ENCODE data around the gene THPO. TPM values are rescaled to one million over a fixed set of nuclear protein-coding genes. Genes with fewer than 3 reads are reported as not detected.

Gene THPO
- total RNA-seq, 2 donors from 2014 or later = 0.17 TPM; not detected in 1

- DNase-seq = no peak
- TF ChIP-seq CTCF (IDR thresholded peaks at IDR 0.05) = no peak
Observed at GRCh38 chr3:184372911-184373310, 5.1 kb downstream of the THPO start.

DNA sequence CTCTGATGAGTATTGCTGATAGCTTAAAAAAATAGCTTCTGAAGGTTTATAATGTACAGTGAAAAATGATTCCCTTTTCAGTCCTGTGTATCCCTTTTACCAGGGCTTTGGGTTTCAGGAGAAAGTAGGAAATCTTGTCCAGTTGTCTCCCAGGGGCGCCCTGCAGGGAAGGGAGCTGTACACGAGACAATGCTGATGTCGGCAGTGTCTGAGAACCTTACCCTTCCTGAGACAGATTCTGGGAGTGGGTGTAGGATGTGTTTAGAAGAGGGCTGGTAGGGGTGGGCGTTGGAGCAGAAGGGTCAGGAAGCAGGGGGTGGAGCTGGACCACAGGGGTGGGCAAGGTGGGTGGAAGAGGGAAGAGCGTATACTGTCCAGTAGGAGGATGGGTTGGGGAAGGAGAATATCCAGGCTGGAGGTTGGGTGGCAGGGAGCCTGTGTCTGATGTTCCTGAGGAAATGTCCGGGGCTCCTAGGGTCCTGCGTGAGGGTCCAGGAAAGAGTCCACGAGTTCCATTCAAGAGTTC is 5.6 kb downstream of the THPO start:
- Histone ChIP-seq H3K9me3 (no peaks in the 10 kb centered on the region), H3K27ac (no peak overlapping the region), H3K9ac (ENCODE audit: low read depth in 2 of 2, low read length in 2 of 2) (no peak overlapping the region), H3K36me3 (peaks cover 6% of the 10 kb centered on the region), H3K4me3 (no peak overlapping the region), H3K4me1 (no peaks in the 10 kb centered on the region), H3K27me3 (no peaks in the 10 kb centered on the region)
- no peak for DNase-seq
- no peak for TF ChIP-seq CTCF (IDR thresholded peaks at IDR 0.05)
- intact Hi-C loops (cut with DNase I) = loop anchor here (2.0 to 10.0 kb wide), 2 partner anchors 92 to 170 kb away; no protein-coding TSS in a partner anchor

More at GRCh38 chr3:184372911-184373310, 5.1 kb downstream of the THPO start:
- Histone ChIP-seq H3K9me3 (no peaks in the 10 kb centered on the region), H3K4me1 (no peaks in the 10 kb centered on the region), H3K9ac (ENCODE audit: low read depth in 2 of 2, low read length in 2 of 2) (no peak overlapping the region), H3K27me3 (no peaks in the 10 kb centered on the region), H3K36me3 (peaks cover 4% of the 10 kb centered on the region), H3K4me3 (no peak overlapping the region), H3K27ac (no peak overlapping the region)
- intact Hi-C loops (cut with DNase I) = loop anchor here (2.0 to 10.0 kb wide), 2 partner anchors 92 to 170 kb away; no protein-coding TSS in a partner anchor

DNA sequence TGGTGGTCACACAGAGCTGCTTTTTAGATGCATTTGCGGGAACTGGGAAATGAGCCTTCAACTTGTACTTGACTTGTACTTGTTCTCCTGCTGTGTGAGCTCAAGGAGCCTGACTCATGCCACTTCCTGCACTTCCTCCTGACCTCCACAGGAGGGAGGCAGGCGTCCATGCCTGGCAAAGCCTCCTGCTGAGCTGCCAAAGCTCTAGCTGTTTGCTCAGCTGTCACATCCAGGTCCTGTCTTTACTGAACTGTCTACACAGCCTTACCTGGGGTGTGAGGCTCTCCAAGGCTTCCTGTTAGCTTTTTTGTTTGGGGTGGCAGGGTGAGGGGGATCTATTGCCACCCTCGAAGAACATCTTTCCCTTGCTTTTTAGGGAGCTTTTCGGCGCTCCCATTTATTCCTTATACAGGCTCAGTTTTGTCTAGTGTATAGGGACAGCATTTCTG is 6.4 kb downstream of the THPO start:
- TF ChIP-seq CTCF (IDR thresholded peaks at IDR 0.05) = peak; percentile 91
- no peak overlapping the region for H3K4me3 ChIP-seq
- DNase-seq = peak; percentile 76
- intact Hi-C loops (cut with DNase I) = loop anchor here (2.0 to 10.0 kb wide), 3 partner anchors 93 to 171 kb away; no protein-coding TSS in a partner anchor
- peaks cover 6% of the 10 kb centered on the region for H3K36me3 ChIP-seq
- no peaks in the 10 kb centered on the region for H3K9me3 ChIP-seq
- H3K4me1 ChIP-seq = no peaks in the 10 kb centered on the region
- no peak overlapping the region for H3K27ac ChIP-seq
- H3K27me3 ChIP-seq = no peaks in the 10 kb centered on the region
- H3K9ac ChIP-seq (ENCODE audit: low read depth in 2 of 2, low read length in 2 of 2) = no peak overlapping the region

DNA sequence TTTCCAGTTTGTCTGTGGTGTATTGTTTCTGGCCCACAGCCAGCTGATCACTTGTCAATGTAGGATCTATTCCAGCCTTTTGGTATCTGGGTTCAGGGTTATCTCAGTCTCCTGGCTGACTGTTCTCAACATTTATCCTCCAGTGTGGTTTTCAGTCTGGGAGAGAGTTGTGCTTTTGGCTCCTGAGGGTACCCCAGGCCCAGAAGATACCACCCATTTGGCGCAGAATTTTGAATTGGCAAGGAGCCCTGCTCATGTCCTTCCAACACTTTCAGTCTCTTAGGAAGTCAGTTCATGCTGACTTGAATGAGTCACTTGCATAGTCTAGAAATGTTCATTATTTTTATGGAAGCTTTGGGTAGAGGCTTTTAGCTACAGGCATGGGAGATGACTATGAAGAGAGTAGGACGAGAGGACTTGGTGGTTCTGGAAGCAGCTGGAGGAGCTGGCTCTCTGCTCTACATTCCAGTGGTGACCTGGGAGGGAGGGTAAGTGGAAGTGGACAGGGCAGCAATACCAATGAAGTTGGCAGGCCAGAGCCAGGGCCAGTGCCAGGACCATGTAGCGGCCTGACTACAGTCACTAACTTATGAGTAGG is 9.3 kb downstream of the THPO start:
- Histone ChIP-seq H3K27me3 (no peaks in the 10 kb centered on the region), H3K4me1 (peaks cover 6% of the 10 kb centered on the region), H3K27ac (no peak overlapping the region), H3K9ac (ENCODE audit: low read depth in 2 of 2, low read length in 2 of 2) (no peak overlapping the region), H3K4me3 (no peak overlapping the region), H3K9me3 (no peaks in the 10 kb centered on the region), H3K36me3 (peaks cover 6% of the 10 kb centered on the region)
- TF ChIP-seq CTCF (IDR thresholded peaks at IDR 0.05) = no peak
- DNase-seq = no peak
- intact Hi-C loops (cut with DNase I) = no loop called here

DNA sequence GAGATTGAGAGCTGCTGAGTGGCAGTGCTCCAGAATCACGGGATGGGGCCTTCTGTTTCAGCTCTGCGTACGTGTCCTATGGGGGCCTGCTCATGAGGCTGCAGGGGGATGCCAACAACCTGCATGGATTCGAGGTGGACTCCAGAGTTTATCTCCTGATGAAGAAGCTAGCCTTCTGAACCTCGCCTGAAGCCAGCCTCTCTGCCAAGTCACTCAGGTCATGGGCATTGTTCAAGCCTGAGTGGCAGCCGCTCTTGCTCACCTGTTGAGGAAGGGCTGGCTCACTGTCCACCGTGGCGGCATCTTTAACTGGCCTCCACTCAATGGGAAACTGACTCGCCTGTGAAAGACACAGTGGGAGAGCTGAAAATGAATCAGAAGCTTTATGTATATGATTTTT is 9.9 kb downstream of the THPO start:
- Histone ChIP-seq H3K4me1 (peaks cover 6% of the 10 kb centered on the region), H3K4me3 (no peak overlapping the region), H3K27ac (no peak overlapping the region), H3K27me3 (no peaks in the 10 kb centered on the region), H3K9ac (ENCODE audit: low read depth in 2 of 2, low read length in 2 of 2) (no peak overlapping the region), H3K9me3 (no peaks in the 10 kb centered on the region), H3K36me3 (peaks cover 6% of the 10 kb centered on the region)
- no peak for DNase-seq
- TF ChIP-seq CTCF (IDR thresholded peaks at IDR 0.05) = no peak
- intact Hi-C loops (cut with DNase I) = no loop called here

Measured in colonic mucosa (tissue), 4 donors.